Coronary artery (tissue), 2 donors: Measurements from ENCODE around the gene DYNC1LI2.
A peak's percentile ranks its signal among the peaks of the same experiment; 100 is the strongest.
"Not testable (repeated sequence)": the region's sequence is repeated elsewhere in the genome, so short reads cannot be mapped to it uniquely, and the experiment has no call there.

ENCODE experiments used
- DNase-seq: peaks from one replicate; pipeline ENCODE4 v3.0.0-alpha.2; 2017; ENCODE audit warnings: low spot score
- H3K27ac ChIP-seq, 2 donors: fragments of 200-600 bp; sonication (generic); one replicate each; pipeline ENCODE4 v1.5.1; 2016 to 2019
- H3K4me3 ChIP-seq: fragments of 200-600 bp; sonication (generic); 2 replicates; pipeline ENCODE4 v1.5.1; 2016; ENCODE audit warnings: mild to moderate bottlenecking, moderate library complexity
- CTCF ChIP-seq: fragments of 200-600 bp; sonication (generic); IDR thresholded peaks from one replicate; pipeline ENCODE4 v1.5.1; 2019; ENCODE audit warnings: antibody characterized with exemption

DYNC1LI2 gene

GRCh38 chr16:66751303-66751991 lies at the start of gene DYNC1LI2:
DYNC1LI2 (minus strand) TSS chr16:66751609; CDS start chr16:66751591, 18 bp downstream.
- Histone ChIP-seq H3K4me3 (peak within 1 kb of the TSS; percentile 98), H3K27ac (peak within 1 kb of the TSS; percentile 96 to 97)
- peak; percentile 87 for DNase-seq
- TF ChIP-seq CTCF = peak; percentile 91

DNA sequence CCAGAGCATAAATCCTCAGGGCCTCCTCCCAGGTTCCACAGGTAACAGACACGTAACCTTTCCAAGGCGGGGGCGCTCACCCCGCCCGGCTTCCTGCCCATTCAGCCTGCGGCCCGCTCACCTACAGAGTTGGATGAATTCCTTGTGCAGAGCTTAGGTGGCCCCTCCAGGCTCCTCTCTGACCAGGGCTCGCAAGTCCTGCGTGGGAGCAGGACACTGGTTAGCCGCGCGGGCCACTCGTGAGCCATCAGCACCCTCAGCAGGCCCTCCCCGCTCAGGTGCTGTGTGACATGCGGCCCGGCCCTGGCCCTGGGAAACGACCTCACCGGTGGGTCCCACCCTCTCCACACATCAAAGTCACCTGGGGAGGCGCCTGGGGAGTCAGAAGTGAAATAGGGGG lies 49.4 kb upstream of the DYNC1LI2 start:
- no peak for TF ChIP-seq CTCF
- H3K27ac ChIP-seq = no peak overlapping the region
- DNase-seq = no peak
- H3K4me3 ChIP-seq = no peak overlapping the region

GRCh38 chr16:66798161-66798560 lies 46.8 kb upstream of the DYNC1LI2 start:
- no peak overlapping the region for H3K4me3 ChIP-seq
- TF ChIP-seq CTCF = no peak
- no peak for DNase-seq

GRCh38 chr16:66793984-66794383 lies 42.6 kb upstream of the DYNC1LI2 start:
- not testable (repeated sequence) for H3K4me3 ChIP-seq, H3K27ac ChIP-seq, DNase-seq

More at GRCh38 chr16:66798161-66798560, 46.8 kb upstream of the DYNC1LI2 start:
- H3K27ac ChIP-seq = no peak overlapping the region

DNA sequence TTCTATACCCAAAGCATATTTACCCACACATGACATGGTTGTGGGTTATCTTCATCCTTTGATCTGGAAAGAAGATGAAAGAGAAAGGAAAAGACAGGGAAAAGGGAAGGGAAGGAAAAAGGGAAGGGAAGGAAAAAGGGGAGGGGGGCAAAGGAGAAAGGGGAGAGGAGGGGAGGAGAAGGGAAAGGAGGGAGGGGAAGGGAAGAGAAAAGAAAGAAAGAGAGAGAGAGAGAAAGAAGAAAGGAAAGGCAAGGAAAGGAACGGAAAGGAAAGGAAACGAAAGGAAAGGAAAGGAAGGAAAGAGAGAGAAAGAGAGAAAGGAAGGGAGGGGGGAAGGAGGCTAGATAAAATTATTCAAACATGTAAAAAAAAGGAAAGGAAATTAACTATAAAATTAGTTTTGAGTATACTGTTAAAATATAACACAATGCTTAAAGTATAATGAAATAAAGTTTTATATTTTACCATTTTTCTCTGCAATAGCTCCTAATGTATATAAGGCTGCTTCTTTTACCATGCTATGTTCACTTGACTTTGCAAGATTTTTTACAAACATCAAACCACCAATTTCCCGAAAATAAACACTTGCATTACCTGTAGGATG lies 38.8 kb upstream of the DYNC1LI2 start:
- H3K27ac ChIP-seq = no peak overlapping the region
- H3K4me3 ChIP-seq = no peak overlapping the region
- DNase-seq = no peak
- TF ChIP-seq CTCF = no peak

DNA sequence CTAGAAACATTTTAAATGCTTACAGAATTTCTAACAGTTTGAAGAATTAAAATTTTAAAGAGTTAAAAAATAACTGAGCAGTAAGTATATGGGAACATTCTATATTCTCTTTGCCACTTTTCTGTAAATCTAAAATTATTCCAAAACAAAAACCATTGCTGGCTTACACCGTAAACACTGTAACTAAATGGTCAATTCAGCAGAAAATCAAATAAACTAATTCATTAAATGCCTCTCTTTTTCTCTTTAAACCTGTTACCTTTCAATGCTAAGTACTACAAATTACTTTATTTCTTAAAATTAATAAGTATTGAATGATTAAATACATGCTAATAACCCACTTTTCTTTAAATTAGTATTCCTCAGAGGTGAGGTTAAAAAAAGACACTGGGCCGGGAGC lies 36.0 kb upstream of the DYNC1LI2 start:
- TF ChIP-seq CTCF = no peak
- Histone ChIP-seq H3K4me3 (no peak overlapping the region), H3K27ac (no peak overlapping the region)
- DNase-seq = no peak

- Histone ChIP-seq H3K27ac (no peak overlapping the region), H3K4me3 (no peak overlapping the region)
- DNase-seq = no peak
- TF ChIP-seq CTCF = no peak
These were observed 35.1 kb upstream of the DYNC1LI2 start for GRCh38 chr16:66786551-66786950.
